ENCODE data around the gene PXDN. TPM values are rescaled to one million over a fixed set of nuclear protein-coding genes. Genes with fewer than 3 reads are reported as not detected.

PXDN gene
- total and polyA plus RNA-seq, 2 of the 13 experiments (the other 11 are each of a cell fraction or from before 2014, with no cell fraction given) = not detected

DNA sequence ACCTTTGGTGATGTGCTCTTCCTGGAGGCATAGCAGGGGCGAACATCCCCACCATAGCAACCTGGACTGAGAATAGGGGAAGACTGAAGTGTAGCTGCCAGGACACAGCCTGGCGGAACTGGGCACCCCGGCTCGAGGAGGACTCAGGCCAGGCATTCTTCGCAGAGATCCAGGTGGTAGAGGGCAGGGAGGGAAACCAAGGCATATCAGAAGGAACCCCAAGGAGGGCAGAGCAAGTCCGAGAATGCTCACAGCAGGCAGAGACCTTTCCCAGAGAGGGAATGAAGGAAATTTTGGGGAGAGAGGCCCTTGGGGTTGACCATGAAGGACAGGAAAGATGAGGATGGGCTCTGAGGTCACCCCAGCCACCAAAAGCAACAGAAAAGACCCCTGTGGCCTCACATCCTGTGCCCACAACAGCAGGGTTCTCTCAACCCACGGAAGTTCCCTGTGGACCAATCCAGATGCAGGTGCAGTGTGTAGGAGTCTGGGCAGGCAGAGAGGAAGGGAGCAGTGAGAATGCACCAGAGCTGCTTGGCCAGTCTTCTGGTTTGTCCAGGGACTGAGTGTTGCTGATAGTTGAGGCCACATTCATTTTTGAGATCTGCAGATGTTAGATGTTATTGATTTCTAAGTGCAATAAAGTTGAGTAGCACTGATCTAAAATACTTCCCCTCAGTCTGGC lies 136.9 kb downstream of the PXDN start (continued):
- TF ChIP-seq, protein P1, sequence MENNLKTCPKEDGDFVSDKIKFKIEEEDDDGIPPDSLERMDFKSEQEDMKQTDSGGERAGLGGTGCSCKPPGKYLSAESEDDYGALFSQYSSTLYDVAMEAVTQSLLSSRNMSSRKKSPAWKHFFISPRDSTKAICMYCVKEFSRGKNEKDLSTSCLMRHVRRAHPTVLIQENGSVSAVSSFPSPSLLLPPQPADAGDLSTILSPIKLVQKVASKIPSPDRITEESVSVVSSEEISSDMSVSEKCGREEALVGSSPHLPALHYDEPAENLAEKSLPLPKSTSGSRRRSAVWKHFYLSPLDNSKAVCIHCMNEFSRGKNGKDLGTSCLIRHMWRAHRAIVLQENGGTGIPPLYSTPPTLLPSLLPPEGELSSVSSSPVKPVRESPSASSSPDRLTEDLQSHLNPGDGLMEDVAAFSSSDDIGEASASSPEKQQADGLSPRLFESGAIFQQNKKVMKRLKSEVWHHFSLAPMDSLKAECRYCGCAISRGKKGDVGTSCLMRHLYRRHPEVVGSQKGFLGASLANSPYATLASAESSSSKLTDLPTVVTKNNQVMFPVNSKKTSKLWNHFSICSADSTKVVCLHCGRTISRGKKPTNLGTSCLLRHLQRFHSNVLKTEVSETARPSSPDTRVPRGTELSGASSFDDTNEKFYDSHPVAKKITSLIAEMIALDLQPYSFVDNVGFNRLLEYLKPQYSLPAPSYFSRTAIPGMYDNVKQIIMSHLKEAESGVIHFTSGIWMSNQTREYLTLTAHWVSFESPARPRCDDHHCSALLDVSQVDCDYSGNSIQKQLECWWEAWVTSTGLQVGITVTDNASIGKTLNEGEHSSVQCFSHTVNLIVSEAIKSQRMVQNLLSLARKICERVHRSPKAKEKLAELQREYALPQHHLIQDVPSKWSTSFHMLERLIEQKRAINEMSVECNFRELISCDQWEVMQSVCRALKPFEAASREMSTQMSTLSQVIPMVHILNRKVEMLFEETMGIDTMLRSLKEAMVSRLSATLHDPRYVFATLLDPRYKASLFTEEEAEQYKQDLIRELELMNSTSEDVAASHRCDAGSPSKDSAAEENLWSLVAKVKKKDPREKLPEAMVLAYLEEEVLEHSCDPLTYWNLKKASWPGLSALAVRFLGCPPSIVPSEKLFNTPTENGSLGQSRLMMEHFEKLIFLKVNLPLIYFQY (CRISPR knock-in tag; IDR thresholded peaks at IDR 0.05; ENCODE audit: borderline replicate concordance) = no peak
- TF ChIP-seq, protein P2, sequence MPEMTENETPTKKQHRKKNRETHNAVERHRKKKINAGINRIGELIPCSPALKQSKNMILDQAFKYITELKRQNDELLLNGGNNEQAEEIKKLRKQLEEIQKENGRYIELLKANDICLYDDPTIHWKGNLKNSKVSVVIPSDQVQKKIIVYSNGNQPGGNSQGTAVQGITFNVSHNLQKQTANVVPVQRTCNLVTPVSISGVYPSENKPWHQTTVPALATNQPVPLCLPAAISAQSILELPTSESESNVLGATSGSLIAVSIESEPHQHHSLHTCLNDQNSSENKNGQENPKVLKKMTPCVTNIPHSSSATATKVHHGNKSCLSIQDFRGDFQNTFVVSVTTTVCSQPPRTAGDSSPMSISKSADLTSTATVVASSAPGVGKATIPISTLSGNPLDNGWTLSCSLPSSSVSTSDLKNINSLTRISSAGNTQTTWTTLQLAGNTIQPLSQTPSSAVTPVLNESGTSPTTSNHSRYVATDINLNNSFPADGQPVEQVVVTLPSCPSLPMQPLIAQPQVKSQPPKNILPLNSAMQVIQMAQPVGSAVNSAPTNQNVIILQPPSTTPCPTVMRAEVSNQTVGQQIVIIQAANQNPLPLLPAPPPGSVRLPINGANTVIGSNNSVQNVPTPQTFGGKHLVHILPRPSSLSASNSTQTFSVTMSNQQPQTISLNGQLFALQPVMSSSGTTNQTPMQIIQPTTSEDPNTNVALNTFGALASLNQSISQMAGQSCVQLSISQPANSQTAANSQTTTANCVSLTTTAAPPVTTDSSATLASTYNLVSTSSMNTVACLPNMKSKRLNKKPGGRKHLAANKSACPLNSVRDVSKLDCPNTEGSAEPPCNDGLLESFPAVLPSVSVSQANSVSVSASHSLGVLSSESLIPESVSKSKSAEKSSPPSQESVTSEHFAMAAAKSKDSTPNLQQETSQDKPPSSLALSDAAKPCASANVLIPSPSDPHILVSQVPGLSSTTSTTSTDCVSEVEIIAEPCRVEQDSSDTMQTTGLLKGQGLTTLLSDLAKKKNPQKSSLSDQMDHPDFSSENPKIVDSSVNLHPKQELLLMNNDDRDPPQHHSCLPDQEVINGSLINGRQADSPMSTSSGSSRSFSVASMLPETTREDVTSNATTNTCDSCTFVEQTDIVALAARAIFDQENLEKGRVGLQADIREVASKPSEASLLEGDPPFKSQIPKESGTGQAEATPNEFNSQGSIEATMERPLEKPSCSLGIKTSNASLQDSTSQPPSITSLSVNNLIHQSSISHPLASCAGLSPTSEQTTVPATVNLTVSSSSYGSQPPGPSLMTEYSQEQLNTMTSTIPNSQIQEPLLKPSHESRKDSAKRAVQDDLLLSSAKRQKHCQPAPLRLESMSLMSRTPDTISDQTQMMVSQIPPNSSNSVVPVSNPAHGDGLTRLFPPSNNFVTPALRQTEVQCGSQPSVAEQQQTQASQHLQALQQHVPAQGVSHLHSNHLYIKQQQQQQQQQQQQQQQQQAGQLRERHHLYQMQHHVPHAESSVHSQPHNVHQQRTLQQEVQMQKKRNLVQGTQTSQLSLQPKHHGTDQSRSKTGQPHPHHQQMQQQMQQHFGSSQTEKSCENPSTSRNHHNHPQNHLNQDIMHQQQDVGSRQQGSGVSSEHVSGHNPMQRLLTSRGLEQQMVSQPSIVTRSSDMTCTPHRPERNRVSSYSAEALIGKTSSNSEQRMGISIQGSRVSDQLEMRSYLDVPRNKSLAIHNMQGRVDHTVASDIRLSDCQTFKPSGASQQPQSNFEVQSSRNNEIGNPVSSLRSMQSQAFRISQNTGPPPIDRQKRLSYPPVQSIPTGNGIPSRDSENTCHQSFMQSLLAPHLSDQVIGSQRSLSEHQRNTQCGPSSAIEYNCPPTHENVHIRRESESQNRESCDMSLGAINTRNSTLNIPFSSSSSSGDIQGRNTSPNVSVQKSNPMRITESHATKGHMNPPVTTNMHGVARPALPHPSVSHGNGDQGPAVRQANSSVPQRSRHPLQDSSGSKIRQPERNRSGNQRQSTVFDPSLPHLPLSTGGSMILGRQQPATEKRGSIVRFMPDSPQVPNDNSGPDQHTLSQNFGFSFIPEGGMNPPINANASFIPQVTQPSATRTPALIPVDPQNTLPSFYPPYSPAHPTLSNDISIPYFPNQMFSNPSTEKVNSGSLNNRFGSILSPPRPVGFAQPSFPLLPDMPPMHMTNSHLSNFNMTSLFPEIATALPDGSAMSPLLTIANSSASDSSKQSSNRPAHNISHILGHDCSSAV (CRISPR knock-in tag; IDR thresholded peaks at IDR 0.05; ENCODE audit: borderline replicate concordance) = no peak
- TF ChIP-seq, protein P3, sequence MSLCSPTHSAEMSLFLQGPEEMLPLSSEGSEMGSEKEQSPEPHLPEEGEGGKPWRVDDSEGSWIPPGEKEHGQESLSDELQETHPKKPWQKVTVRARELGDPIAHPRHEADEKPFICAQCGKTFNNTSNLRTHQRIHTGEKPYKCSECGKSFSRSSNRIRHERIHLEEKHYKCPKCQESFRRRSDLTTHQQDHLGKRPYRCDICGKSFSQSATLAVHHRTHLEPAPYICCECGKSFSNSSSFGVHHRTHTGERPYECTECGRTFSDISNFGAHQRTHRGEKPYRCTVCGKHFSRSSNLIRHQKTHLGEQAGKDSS (CRISPR knock-in tag; IDR thresholded peaks at IDR 0.05; ENCODE audit: borderline replicate concordance, low read depth) = no peak
- TF ChIP-seq ZNF75D (CRISPR knock-in tag; IDR thresholded peaks at IDR 0.05; ENCODE audit: borderline replicate concordance) (no peak), ZNF766 (CRISPR knock-in tag; IDR thresholded peaks at IDR 0.05; ENCODE audit: borderline replicate concordance) (no peak)
